HCT116 (cell line): ENCODE measurements around the gene POFUT1. TPM values are rescaled to one million over a fixed set of nuclear protein-coding genes. Genes with fewer than 3 reads are reported as not detected.

Experiments used
- ATAC-seq: fragments of 200-7000 bp; cut with Tn5 transposase; 2 replicates; pipeline ENCODE4 v1.9.1; 2020; ENCODE audit warnings: mild to moderate bottlenecking, moderate library complexity
- BruUV-seq: library from RNA; stranded (reverse); fragments of 400-500 nt; replicated peaks from 2 replicates; lab custom pipeline; 2021; lab: Mats Ljungman, UMichigan
- CTCF ChIA-PET: fragments of 300-600 bp; sonication (Branson Sonifier 250); formaldehyde crosslinking; loops from one replicate; lab custom pipeline; 2021; ENCODE audit warnings: antibody characterized with exemption; lab: Charles Lee
- POLR2A ChIA-PET: fragments of 300-600, 350-600 bp; sonication (Branson Sonifier 250); formaldehyde crosslinking; loops from one replicate; lab custom pipeline; 2021; ENCODE audit warnings: antibody characterized with exemption; lab: Charles Lee
- RAD21 ChIA-PET, 2 experiments: fragments of 300-600 bp; sonication (Branson Sonifier 250); formaldehyde crosslinking; loops; one replicate each; lab custom pipeline; 2023; ENCODE audit warnings: low total read pairs in 2 of 2; ENCODE audit not compliant: uncharacterized antibody in 2 of 2, unreplicated experiment in 2 of 2, low non-redundant PET in 1 of 2; lab: Charles Lee
- DNase-seq: peaks from one replicate; pipeline ENCODE4 v3.0.0-alpha.2; 2010; ENCODE audit warnings: low read depth, low spot score
- H2AFZ ChIP-seq: fragments of 200-600 bp; shearing (Covaris generic), sonication (generic); 2 replicates; pipeline ENCODE4 v1.6.1; 2017; ENCODE audit warnings: low read depth, mixed run types, mixed read lengths, antibody characterized with exemption, low read length; ENCODE audit not compliant: poor library complexity, severe bottlenecking
- H3K27ac ChIP-seq: 2 replicates; pipeline ENCODE4 v1.5.1; 2012; ENCODE audit warnings: low read depth, low read length
- H3K27me3 ChIP-seq: fragments of 200-600 bp; sonication (generic); 2 replicates; pipeline ENCODE4 v1.6.1; 2016; ENCODE audit warnings: mixed run types, low read length, mixed read lengths; ENCODE audit not compliant: insufficient read depth
- H3K36me3 ChIP-seq, 2 experiments: fragments of 200-500 bp in 1 of 2; fragments of 200-600 bp in 1 of 2; sonication (Bioruptor generic) in 1 of 2; sonication (generic) in 1 of 2; 2 replicates each; pipeline versions ENCODE4 v1.5.1 to v1.6.1; 2014 to 2016; ENCODE audit warnings: low read length in 2 of 2, inconsistent platforms in 1 of 2, mixed read lengths in 1 of 2, mixed run types in 1 of 2; ENCODE audit not compliant: insufficient read depth in 2 of 2, control insufficient read depth in 1 of 2
- H3K4me1 ChIP-seq, 2 experiments: fragments of 200-600 bp in 1 of 2; sonication (generic) in 1 of 2; 2 replicates each; pipeline versions ENCODE4 v1.5.1 to v1.6.1; 2012 to 2017; ENCODE audit warnings: low read length in 2 of 2, inconsistent platforms in 1 of 2, mild to moderate bottlenecking in 1 of 2, mixed read lengths in 1 of 2, mixed run types in 1 of 2, moderate library complexity in 1 of 2; ENCODE audit not compliant: insufficient read depth in 2 of 2, control insufficient read depth in 1 of 2
- H3K4me2 ChIP-seq: fragments of 200-600 bp; sonication (generic); 2 replicates; pipeline ENCODE4 v1.6.1; 2017; ENCODE audit warnings: mixed run types, low read length, mixed read lengths
- H3K4me3 ChIP-seq, 2 experiments: fragments of 200-600 bp in 1 of 2; sonication (generic) in 1 of 2; replicated peaks in 1 of 2; 2 replicates each; pipeline ENCODE4 v1.5.1; 2011 to 2016; ENCODE audit warnings: low read length in 2 of 2, control low read depth in 1 of 2, low read depth in 1 of 2, mild to moderate bottlenecking in 1 of 2, mixed read lengths in 1 of 2, mixed run types in 1 of 2
- H3K79me2 ChIP-seq: fragments of 200-600 bp; sonication (generic); 2 replicates; pipeline ENCODE4 v1.6.1; 2017; ENCODE audit warnings: mild to moderate bottlenecking, mixed run types, low read length, moderate library complexity, mixed read lengths; ENCODE audit not compliant: insufficient read depth
- H3K9ac ChIP-seq: fragments of 200-600 bp; sonication (generic); 2 replicates; pipeline ENCODE4 v1.6.1; 2016; ENCODE audit warnings: low read length, mixed read lengths
- H3K9me2 ChIP-seq: fragments of 200-600 bp; sonication (generic), shearing (Covaris generic); 2 replicates; pipeline ENCODE4 v1.6.1; 2017; ENCODE audit warnings: mixed run types, mild to moderate bottlenecking, moderate library complexity; ENCODE audit not compliant: insufficient read depth
- H3K9me3 ChIP-seq, 2 experiments: fragments of 200-500 bp in 1 of 2; fragments of 200-600 bp in 1 of 2; sonication (Bioruptor generic) in 1 of 2; sonication (generic) in 1 of 2; 2 replicates each; pipeline ENCODE4 v1.6.1; 2014 to 2017; ENCODE audit warnings: low read length in 2 of 2, mixed read lengths in 2 of 2, inconsistent platforms in 1 of 2, low read depth in 1 of 2, mild to moderate bottlenecking in 1 of 2, mixed run types in 1 of 2, moderate library complexity in 1 of 2; ENCODE audit not compliant: control insufficient read depth in 1 of 2, insufficient read depth in 1 of 2
- H4K20me1 ChIP-seq: fragments of 200-600 bp; sonication (generic), shearing (Covaris generic); 2 replicates; pipeline ENCODE4 v1.6.1; 2017; ENCODE audit warnings: mixed run types, mild to moderate bottlenecking, moderate library complexity; ENCODE audit not compliant: insufficient read depth
- CEBPB ChIP-seq: IDR thresholded peaks from 2 replicates; pipeline ENCODE4 v1.6.1; 2012; ENCODE audit warnings: low read depth
- EGR1 ChIP-seq: IDR thresholded peaks from 2 replicates; pipeline ENCODE4 v1.6.1; 2012; ENCODE audit warnings: low read depth
- ELF1 ChIP-seq: IDR thresholded peaks from 2 replicates; pipeline ENCODE4 v1.6.1; 2012; ENCODE audit warnings: low read depth, borderline replicate concordance
- POLR2A ChIP-seq: IDR thresholded peaks from 2 replicates; pipeline ENCODE4 v1.7.0; 2011; ENCODE audit warnings: borderline replicate concordance; ENCODE audit not compliant: insufficient read depth, insufficient read length; ENCODE audit errors: extremely low read depth
- RAD21 ChIP-seq: IDR thresholded peaks from 2 replicates; pipeline ENCODE4 v1.6.1; 2012; ENCODE audit warnings: low read depth, mild to moderate bottlenecking
- REST ChIP-seq: IDR thresholded peaks from 2 replicates; pipeline ENCODE4 v1.6.1; 2012; ENCODE audit warnings: low read depth
- SIN3A ChIP-seq: IDR thresholded peaks from 2 replicates; pipeline ENCODE4 v1.6.1; 2012; ENCODE audit warnings: low read depth
- SP1 ChIP-seq: IDR thresholded peaks from 2 replicates; pipeline ENCODE4 v1.6.1; 2012; ENCODE audit warnings: low read depth
- SRF ChIP-seq: IDR thresholded peaks from 2 replicates; pipeline ENCODE4 v1.6.1; 2012; ENCODE audit warnings: low read depth
- ZBTB33 ChIP-seq: IDR thresholded peaks from 2 replicates; pipeline ENCODE4 v1.6.1; 2011; ENCODE audit warnings: mild to moderate bottlenecking, low read length, moderate library complexity; ENCODE audit not compliant: insufficient replicate concordance; ENCODE audit errors: extremely low read depth
- ZFX ChIP-seq: fragments of 450-650 bp; IDR thresholded peaks from 2 replicates; pipeline ENCODE4 v1.6.1; 2017
- ZNF274 ChIP-seq: fragments of 200-500 bp; sonication (Bioruptor generic); IDR thresholded peaks from 2 replicates; pipeline ENCODE4 v1.6.1; 2014; ENCODE audit warnings: mild to moderate bottlenecking, low read depth, low read length, inconsistent platforms
- intact Hi-C: fragments of 100-400 bp; cut with micrococcal nuclease; formaldehyde crosslinking; loops from 2 replicates; pipeline ENCODE4 v1.10.0; 2022
- total RNA-seq: library from RNA; stranded (reverse); gene quantifications from one replicate; pipeline ENCODE4 v1.2.1, GENCODE V29; 2021; ENCODE audit not compliant: unreplicated experiment

The POFUT1 gene
- total RNA-seq, 1 experiment from 2014 or later: 34.5 TPM

DNA sequence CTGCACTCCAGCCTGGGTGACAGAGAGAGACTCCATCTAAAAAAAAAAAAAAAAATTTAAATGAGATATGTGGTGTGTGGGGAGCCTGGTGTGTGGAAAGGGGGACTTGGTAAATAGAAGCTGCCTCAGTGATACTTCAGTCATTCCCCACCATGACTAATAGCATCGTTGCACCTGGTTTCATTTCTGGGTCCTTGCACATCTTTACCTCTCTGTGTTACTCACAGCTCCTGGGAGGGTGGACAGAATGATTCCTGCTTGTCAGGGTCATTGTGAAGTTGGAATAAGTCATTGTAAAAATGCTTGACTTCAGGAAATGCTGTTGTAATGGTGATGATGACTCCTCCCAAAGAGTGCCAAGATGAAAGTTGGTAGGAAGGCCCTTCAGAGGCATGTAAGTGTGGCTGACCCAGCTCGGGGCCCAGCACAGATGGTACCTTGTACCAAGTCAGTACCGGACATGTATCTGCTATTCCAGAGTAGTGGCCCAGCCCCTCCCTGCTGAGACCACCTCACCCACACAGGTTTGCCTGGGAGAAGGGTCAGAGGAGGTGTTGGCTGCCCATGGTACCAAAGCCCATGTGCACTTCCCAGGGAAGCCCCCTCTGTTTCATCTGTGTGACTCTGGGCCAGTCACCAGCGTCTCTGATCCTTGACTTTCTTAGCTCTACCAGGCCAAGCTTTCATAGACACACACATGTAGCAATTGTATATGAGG, 48.6 kb upstream of the POFUT1 start:
- H3K4me2 ChIP-seq: no peak overlapping the region
- intact Hi-C loops: loop anchor here (10.0 kb wide), 1 partner anchor 56 kb away; no protein-coding TSS in a partner anchor
- H3K9me2 ChIP-seq: no peaks in the 10 kb centered on the region
- POLR2A ChIA-PET: no interaction called here
- no peak overlapping the region for H3K27ac ChIP-seq
- CTCF ChIA-PET: no interaction called here
- H3K9ac ChIP-seq: no peak overlapping the region
- no peak for DNase-seq
- H3K4me1 ChIP-seq: no peaks in the 10 kb centered on the region
- peaks cover 20 to 44% of the 10 kb centered on the region in 2 experiments for H3K36me3 ChIP-seq
- no peak for ATAC-seq
- TF ChIP-seq SP1: no peak
- TF ChIP-seq POLR2A: no peak
- no peak for TF ChIP-seq ZBTB33
- TF ChIP-seq, all 23 proteins: peak for 0
- Histone ChIP-seq H2AFZ (no peak overlapping the region), H4K20me1 (no peaks in the 10 kb centered on the region), H3K79me2 (no peaks in the 10 kb centered on the region), H3K4me3 (no peak overlapping the region), H3K27me3 (no peaks in the 10 kb centered on the region), H3K9me3 (no peaks in the 10 kb centered on the region)
- no TSS peak for BruUV-seq
- RAD21 ChIA-PET: no interaction called here

DNA sequence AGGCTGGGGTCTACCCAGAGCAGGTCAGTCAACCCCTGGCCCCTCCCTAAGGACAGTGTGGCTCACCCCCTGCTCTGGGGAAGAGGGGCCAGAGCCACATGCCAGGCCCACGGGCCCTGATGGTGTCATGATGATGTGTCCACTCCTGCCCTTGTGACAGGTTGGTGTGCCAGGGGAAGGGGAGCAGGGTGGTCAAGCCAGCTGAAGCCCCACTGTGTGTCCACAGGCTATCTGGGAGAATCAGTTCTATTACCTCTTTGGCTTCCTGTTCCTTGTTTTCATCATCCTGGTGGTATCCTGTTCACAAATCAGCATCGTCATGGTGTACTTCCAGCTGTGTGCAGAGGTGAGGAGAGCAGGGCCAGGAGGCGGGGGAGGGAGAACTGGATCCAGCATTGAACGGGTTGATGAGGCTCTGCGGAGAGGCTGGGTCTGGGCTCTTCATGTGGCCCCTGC, 47.9 kb upstream of the POFUT1 start:
- Histone ChIP-seq H3K4me1 (no peaks in the 10 kb centered on the region), H2AFZ (no peak overlapping the region), H3K4me3 (no peak overlapping the region), H3K4me2 (no peak overlapping the region), H3K9me2 (no peaks in the 10 kb centered on the region)
- ChIA-PET POLR2A (no interaction called here), RAD21 (no interaction called here), CTCF (no interaction called here)
- ATAC-seq: no peak
- intact Hi-C loops: loop anchor here (10.0 kb wide), 1 partner anchor 55 kb away; no protein-coding TSS in a partner anchor
- TF ChIP-seq REST: no peak
- no peak for TF ChIP-seq EGR1
- no peak for TF ChIP-seq CEBPB
- TF ChIP-seq ZFX: no peak
- TF ChIP-seq ZNF274: no peak
- TF ChIP-seq SIN3A: no peak
- TF ChIP-seq ELF1: no peak
- no peak for TF ChIP-seq SRF
- TF ChIP-seq SP1: no peak
- TF ChIP-seq RAD21: no peak
- TF ChIP-seq, all 23 proteins: peak for 0
- Histone ChIP-seq H3K27me3 (no peaks in the 10 kb centered on the region), H3K27ac (no peak overlapping the region), H4K20me1 (no peaks in the 10 kb centered on the region), H3K9me3 (no peaks in the 10 kb centered on the region), H3K36me3 (peaks cover 21 to 49% of the 10 kb centered on the region in 2 experiments), H3K79me2 (no peaks in the 10 kb centered on the region), H3K9ac (no peak overlapping the region)
- no peak for DNase-seq
- no TSS peak for BruUV-seq
